OCI-LY1 (cell line): ENCODE results near the gene ARFGAP2.

Experiments used
- H2AFZ ChIP-seq: fragments of 200-600 bp; sonication (generic), shearing (Covaris generic); 2 replicates; pipeline ENCODE4 v1.6.0; 2014; ENCODE audit warnings: antibody characterized with exemption, mild to moderate bottlenecking, low read length
- H3F3A ChIP-seq: fragments of 200-600 bp; sonication (generic), shearing (Covaris generic); 2 replicates; pipeline ENCODE4 v1.6.0; 2014; ENCODE audit warnings: mild to moderate bottlenecking, antibody characterized with exemption, low read length, moderate library complexity; ENCODE audit not compliant: insufficient read depth
- H3K27ac ChIP-seq: fragments of 200-600 bp; sonication (generic); 2 replicates; pipeline ENCODE4 v1.5.1; 2014; ENCODE audit warnings: low read length, mixed run types, mild to moderate bottlenecking, low read depth; ENCODE audit not compliant: poor library complexity, severe bottlenecking
- H3K27me3 ChIP-seq: fragments of 200-600 bp; sonication (generic); 2 replicates; pipeline ENCODE4 v1.6.0; 2014; ENCODE audit warnings: antibody characterized with exemption, mild to moderate bottlenecking, low read length, moderate library complexity; ENCODE audit not compliant: insufficient read depth
- H3K36me3 ChIP-seq: fragments of 200-600 bp; sonication (generic); 2 replicates; pipeline ENCODE4 v1.6.1; 2014; ENCODE audit warnings: mild to moderate bottlenecking, antibody characterized with exemption, low read length, moderate library complexity, mixed read lengths; ENCODE audit not compliant: insufficient read depth
- H3K4me1 ChIP-seq: fragments of 200-600 bp; sonication (generic); 2 replicates; pipeline ENCODE4 v1.5.1; 2014; ENCODE audit warnings: mild to moderate bottlenecking, low read length, moderate library complexity; ENCODE audit not compliant: insufficient read depth, severe bottlenecking
- H3K4me2 ChIP-seq: fragments of 200-600 bp; sonication (generic), shearing (Covaris generic); 2 replicates; pipeline ENCODE4 v1.6.1; 2014; ENCODE audit warnings: low read length
- H3K4me3 ChIP-seq: fragments of 200-600 bp; sonication (generic); 2 replicates; pipeline ENCODE4 v1.5.1; 2014; ENCODE audit warnings: low read length, low read depth, mild to moderate bottlenecking, mixed read lengths; ENCODE audit not compliant: poor library complexity, severe bottlenecking
- H3K79me2 ChIP-seq: fragments of 200-600 bp; shearing (Covaris generic); 2 replicates; pipeline ENCODE4 v1.6.1; 2016; ENCODE audit warnings: mixed run types, low read length, mixed read lengths; ENCODE audit not compliant: insufficient read depth
- H3K9ac ChIP-seq: fragments of 200-600 bp; sonication (generic), shearing (Covaris generic); 2 replicates; pipeline ENCODE4 v1.6.1; 2014; ENCODE audit warnings: mild to moderate bottlenecking, low read length, mixed read lengths
- H3K9me2 ChIP-seq: fragments of 200-600 bp; sonication (generic), shearing (Covaris generic); 2 replicates; pipeline ENCODE4 v1.6.1; 2014; ENCODE audit warnings: low read depth, mild to moderate bottlenecking, low read length, mixed read lengths
- H3K9me3 ChIP-seq: fragments of 200-600 bp; shearing (Covaris generic); 2 replicates; pipeline ENCODE4 v1.6.1; 2014; ENCODE audit warnings: low read length, mixed read lengths
- H4K20me1 ChIP-seq: fragments of 200-600 bp; sonication (generic), shearing (Covaris generic); 2 replicates; pipeline ENCODE4 v1.6.0; 2016; ENCODE audit warnings: mild to moderate bottlenecking, low read length; ENCODE audit not compliant: insufficient read depth
- EZH2 ChIP-seq: fragments of 200-600 bp; sonication (generic), shearing (Covaris generic); IDR thresholded peaks from 2 replicates; pipeline ENCODE4 v1.8.0; 2017; ENCODE audit warnings: borderline replicate concordance, mixed run types, mild to moderate bottlenecking, antibody characterized with exemption, low read length, moderate library complexity, mixed read lengths
- TF ChIP-seq, protein P1 (sequence below): fragments of 200-600 bp; sonication (generic), shearing (Covaris generic); IDR thresholded peaks from 2 replicates; pipeline ENCODE4 v1.5.1; 2017; ENCODE audit warnings: mild to moderate bottlenecking, antibody characterized with exemption, low read length, moderate library complexity, mixed read lengths

Gene ARFGAP2

DNA sequence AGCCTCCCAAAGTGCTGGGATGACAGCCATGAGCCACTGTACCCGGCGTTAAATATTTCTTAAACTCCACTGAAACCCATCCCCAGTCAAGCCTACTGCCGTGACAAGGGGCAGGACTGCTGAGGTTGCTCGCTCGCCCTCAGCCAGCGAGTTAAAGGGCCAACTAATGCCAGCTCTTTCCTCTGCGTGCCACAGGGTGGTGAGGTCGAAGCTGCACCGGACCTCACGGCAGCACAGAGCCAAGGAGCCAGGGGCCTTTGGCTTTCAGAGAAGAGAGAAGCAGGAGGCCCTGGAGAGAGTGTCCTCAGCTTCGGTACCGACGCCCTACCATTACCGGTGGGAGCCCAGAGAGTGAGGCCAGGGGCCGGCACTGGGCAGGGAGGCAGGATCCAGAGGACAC lies 12.8 kb downstream of the ARFGAP2 start:
- no peaks in the 10 kb centered on the region for H3K9me2 ChIP-seq
- H3K27ac ChIP-seq: no peak overlapping the region
- H3K4me2 ChIP-seq: no peak overlapping the region
- no peaks in the 10 kb centered on the region for H3K9me3 ChIP-seq
- no peak overlapping the region for H3K9ac ChIP-seq
- TF ChIP-seq, protein P1, sequence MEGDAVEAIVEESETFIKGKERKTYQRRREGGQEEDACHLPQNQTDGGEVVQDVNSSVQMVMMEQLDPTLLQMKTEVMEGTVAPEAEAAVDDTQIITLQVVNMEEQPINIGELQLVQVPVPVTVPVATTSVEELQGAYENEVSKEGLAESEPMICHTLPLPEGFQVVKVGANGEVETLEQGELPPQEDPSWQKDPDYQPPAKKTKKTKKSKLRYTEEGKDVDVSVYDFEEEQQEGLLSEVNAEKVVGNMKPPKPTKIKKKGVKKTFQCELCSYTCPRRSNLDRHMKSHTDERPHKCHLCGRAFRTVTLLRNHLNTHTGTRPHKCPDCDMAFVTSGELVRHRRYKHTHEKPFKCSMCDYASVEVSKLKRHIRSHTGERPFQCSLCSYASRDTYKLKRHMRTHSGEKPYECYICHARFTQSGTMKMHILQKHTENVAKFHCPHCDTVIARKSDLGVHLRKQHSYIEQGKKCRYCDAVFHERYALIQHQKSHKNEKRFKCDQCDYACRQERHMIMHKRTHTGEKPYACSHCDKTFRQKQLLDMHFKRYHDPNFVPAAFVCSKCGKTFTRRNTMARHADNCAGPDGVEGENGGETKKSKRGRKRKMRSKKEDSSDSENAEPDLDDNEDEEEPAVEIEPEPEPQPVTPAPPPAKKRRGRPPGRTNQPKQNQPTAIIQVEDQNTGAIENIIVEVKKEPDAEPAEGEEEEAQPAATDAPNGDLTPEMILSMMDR: no peak
- TF ChIP-seq EZH2: no peak
- H3K4me1 ChIP-seq: no peaks in the 10 kb centered on the region
- H3K4me3 ChIP-seq: no peak overlapping the region
- no peaks in the 10 kb centered on the region for H3K79me2 ChIP-seq
- H3K36me3 ChIP-seq: peaks cover 75% of the 10 kb centered on the region
- no peaks in the 10 kb centered on the region for H3K27me3 ChIP-seq
- no peaks in the 10 kb centered on the region for H4K20me1 ChIP-seq
- H2AFZ ChIP-seq: no peak overlapping the region
- no peaks in the 10 kb centered on the region for H3F3A ChIP-seq

DNA sequence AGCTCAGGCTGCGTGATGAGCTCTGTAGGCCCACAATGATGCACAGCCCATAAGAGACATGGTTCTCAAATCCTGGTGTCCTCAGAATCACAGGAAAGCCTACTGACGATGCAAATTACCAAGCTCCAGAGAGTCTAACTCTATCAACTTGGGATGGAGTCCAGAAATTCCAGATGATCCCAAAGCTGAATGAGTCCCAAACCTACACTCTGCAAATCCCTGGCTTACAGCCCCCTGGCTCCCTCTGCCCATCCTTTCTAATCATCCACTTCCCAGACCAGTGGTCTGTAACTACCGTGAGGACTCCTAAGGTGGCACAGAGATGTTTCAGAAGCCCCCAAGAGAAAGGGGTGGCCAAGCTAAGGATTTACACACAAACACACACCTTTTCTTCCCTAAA lies 13.5 kb downstream of the ARFGAP2 start:
- no peak overlapping the region for H3K4me2 ChIP-seq
- H4K20me1 ChIP-seq: no peaks in the 10 kb centered on the region
- no peaks in the 10 kb centered on the region for H3K79me2 ChIP-seq
- no peaks in the 10 kb centered on the region for H3K9me2 ChIP-seq
- H3K27ac ChIP-seq: no peak overlapping the region
- H3K27me3 ChIP-seq: no peaks in the 10 kb centered on the region
- H3K4me1 ChIP-seq: no peaks in the 10 kb centered on the region
- TF ChIP-seq EZH2: no peak
- TF ChIP-seq, protein P1: no peak
- H3K4me3 ChIP-seq: no peak overlapping the region
- H3K9me3 ChIP-seq: no peaks in the 10 kb centered on the region
- no peak overlapping the region for H3K9ac ChIP-seq
- no peaks in the 10 kb centered on the region for H3F3A ChIP-seq
- H3K36me3 ChIP-seq: peaks cover 69% of the 10 kb centered on the region
- no peak overlapping the region for H2AFZ ChIP-seq

DNA sequence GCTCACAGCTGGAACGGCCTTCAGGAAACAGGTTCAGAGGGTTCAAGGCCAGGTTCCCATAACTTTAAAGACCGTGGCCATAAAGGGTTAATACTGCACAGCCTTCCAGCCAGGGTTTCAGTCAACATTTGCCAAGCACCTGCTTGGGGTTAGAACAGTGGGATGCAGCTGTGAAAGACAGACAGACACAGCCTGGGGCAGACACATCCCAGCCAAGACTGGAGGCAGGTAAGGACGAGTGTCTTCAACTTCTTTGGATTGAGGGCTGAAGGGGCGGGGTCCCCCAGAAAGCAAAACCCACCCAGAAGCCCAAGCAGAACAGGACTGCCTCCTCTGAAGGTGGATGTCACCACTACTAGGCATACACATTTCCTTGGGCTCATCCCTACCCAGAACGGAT lies 14.3 kb downstream of the ARFGAP2 start:
- peaks cover 62% of the 10 kb centered on the region for H3K36me3 ChIP-seq
- H3K79me2 ChIP-seq: no peaks in the 10 kb centered on the region
- no peaks in the 10 kb centered on the region for H3F3A ChIP-seq
- TF ChIP-seq EZH2: no peak
- TF ChIP-seq, protein P1: no peak
- H3K9ac ChIP-seq: no peak overlapping the region
- H3K4me1 ChIP-seq: no peaks in the 10 kb centered on the region
- peak overlapping the region; percentile 9 for H3K27ac ChIP-seq
- no peaks in the 10 kb centered on the region for H3K27me3 ChIP-seq
- no peak overlapping the region for H2AFZ ChIP-seq
- H3K9me2 ChIP-seq: no peaks in the 10 kb centered on the region
- H3K9me3 ChIP-seq: no peaks in the 10 kb centered on the region
- H3K4me2 ChIP-seq: no peak overlapping the region
- no peak overlapping the region for H3K4me3 ChIP-seq
- H4K20me1 ChIP-seq: no peaks in the 10 kb centered on the region
